ENCODE results near the gene NINJ2. TPM values are rescaled to one million over a fixed set of nuclear protein-coding genes. Genes with fewer than 3 reads are reported as not detected.

NINJ2 gene
- total RNA-seq, 6 experiments from 2014 or later, result 6.4 to 17.7 (median 12.5) TPM

DNA sequence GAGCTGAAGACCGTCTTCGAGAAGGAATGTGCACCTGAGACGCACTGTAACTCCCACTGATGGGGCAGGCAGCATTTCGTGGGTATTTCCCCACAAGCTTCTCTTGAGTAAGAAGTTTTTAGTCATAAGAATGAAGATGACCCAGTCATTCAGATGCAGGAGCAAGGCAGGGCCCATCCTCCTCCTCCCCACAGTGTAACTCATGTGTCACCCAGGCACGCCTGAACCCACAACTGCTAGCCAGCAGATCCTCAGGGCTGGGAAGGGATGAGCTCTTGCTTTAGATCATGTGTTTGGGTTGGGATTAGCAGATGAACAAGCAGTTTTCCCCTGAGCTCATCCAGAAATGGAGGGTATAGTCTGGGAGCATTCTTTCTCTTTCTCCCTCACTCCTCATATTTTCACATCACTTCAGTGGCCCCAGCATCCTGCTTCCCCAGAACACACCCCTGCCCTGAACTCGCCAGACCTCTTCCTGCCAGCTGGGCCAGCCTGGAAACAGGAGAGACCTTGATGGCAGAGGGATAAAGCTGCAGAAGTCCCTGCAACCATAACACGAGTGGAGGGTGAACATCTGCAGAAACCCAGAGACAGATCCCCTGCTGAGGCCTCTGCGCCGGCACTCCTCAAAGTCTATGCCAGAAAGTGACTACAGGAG lies 130.2 kb downstream of the NINJ2 start:
- H3K27ac ChIP-seq, result no peak overlapping the region
- H3K36me3 ChIP-seq, result no peaks in the 10 kb centered on the region
- WGBS (ENCODE audit: insufficient coverage, low coverage, low lambda C conversion rate, missing lambda C conversion rate), result 81% methylated on average over 3 of the region's 9 CpGs
- no peaks in the 10 kb centered on the region for H3K4me1 ChIP-seq
- no peaks in the 10 kb centered on the region for H3K9me3 ChIP-seq
- no peak for TF ChIP-seq POLR2A (IDR thresholded peaks at IDR 0.05)
- TF ChIP-seq, protein P1, sequence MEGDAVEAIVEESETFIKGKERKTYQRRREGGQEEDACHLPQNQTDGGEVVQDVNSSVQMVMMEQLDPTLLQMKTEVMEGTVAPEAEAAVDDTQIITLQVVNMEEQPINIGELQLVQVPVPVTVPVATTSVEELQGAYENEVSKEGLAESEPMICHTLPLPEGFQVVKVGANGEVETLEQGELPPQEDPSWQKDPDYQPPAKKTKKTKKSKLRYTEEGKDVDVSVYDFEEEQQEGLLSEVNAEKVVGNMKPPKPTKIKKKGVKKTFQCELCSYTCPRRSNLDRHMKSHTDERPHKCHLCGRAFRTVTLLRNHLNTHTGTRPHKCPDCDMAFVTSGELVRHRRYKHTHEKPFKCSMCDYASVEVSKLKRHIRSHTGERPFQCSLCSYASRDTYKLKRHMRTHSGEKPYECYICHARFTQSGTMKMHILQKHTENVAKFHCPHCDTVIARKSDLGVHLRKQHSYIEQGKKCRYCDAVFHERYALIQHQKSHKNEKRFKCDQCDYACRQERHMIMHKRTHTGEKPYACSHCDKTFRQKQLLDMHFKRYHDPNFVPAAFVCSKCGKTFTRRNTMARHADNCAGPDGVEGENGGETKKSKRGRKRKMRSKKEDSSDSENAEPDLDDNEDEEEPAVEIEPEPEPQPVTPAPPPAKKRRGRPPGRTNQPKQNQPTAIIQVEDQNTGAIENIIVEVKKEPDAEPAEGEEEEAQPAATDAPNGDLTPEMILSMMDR (IDR thresholded peaks at IDR 0.05), result no peak
- H3K27me3 ChIP-seq, result no peaks in the 10 kb centered on the region
- no peak overlapping the region for H3K4me3 ChIP-seq
- intact Hi-C loops (cut with DNase I), result no loop called here
- DNase-seq (no peak), ATAC-seq (no peak)

DNA sequence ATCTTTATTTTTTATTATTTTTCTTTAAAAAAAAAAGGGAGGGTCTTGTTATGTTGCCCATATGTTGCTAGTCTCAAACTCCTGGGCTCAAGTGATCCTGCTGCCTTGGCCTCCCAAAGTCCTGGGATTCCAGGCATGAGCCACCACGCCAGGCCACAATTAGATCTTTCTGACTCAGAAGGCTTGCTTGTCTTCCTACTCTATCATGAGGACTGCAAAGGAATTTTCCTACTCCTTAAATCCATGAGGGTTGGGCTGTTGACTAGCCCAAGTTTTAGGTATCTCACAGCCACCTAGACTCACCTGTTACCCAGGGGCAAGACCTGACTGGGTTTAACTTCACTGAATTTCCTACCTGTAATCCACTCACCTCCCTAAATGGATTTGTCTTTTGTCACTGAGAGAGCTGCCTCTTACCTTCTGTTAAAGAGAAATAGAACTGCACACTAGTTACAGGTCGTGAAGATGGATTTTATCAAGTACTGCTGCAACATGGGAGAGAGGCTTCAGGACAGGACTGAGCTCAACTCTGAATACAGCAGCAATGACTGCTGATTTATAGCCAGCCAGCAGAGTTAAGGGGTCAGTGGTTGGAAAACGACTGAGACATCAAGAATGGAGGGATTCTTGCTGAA lies 131.2 kb downstream of the NINJ2 start:
- Histone ChIP-seq H3K4me3 (no peak overlapping the region), H3K27me3 (no peaks in the 10 kb centered on the region), H3K9me3 (no peaks in the 10 kb centered on the region), H3K36me3 (no peaks in the 10 kb centered on the region), H3K4me1 (no peaks in the 10 kb centered on the region), H3K27ac (no peak overlapping the region)
- 68% methylated on average over 3 of the region's 3 CpGs for WGBS (ENCODE audit: insufficient coverage, low coverage, low lambda C conversion rate, missing lambda C conversion rate)
- no peak for ATAC-seq
- intact Hi-C loops (cut with DNase I), result no loop called here
- TF ChIP-seq, protein P1 (IDR thresholded peaks at IDR 0.05), result no peak
- TF ChIP-seq POLR2A (IDR thresholded peaks at IDR 0.05), result no peak
- DNase-seq, result no peak

DNA sequence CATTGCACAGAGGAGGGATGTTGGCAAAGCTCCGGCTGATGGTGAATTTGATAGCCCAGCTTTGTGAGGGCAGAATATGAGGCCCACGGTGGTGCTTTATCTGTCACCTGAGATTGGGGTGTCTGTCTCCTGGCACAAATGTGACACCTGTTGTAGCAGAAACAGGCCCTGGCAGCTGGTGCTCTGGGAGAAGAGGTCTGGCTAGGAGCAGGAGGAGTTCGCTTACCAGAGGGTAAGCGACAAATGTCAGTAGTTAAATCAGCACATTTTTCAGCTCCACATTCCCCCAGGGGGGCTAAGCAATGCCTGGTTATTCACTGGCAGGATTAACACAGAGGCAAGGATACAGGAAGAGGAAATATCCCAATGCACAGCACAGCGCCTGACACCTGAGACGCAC lies 132.4 kb downstream of the NINJ2 start:
- intact Hi-C loops (cut with DNase I), result no loop called here
- Histone ChIP-seq H3K4me3 (no peak overlapping the region), H3K4me1 (no peaks in the 10 kb centered on the region), H3K27me3 (no peaks in the 10 kb centered on the region), H3K36me3 (no peaks in the 10 kb centered on the region), H3K9me3 (no peaks in the 10 kb centered on the region), H3K27ac (no peak overlapping the region)
- ATAC-seq (no peak), DNase-seq (no peak)
- 90% methylated on average over 2 of the region's 6 CpGs for WGBS (ENCODE audit: insufficient coverage, low coverage, low lambda C conversion rate, missing lambda C conversion rate)
- TF ChIP-seq, protein P1 (IDR thresholded peaks at IDR 0.05), result no peak
- TF ChIP-seq POLR2A (IDR thresholded peaks at IDR 0.05), result no peak

DNA sequence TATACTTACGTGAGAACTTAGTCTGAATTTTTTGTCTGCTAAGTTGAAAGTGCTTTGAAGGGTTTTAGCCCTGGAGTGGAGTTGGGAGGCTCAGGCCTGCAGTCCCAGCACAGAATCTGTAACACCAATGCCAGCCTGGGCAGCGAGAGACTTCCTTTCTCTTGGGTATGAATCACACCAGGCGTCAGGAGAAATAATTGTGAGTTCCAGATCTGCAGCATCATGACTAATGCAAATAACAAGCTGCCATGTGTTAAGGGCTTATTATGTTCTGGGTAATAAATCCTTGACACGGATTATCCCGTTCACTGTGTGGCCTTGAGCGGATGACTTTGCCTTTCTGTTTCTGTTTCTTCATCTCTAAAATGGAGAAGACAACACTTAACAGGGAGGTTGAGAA lies 132.9 kb downstream of the NINJ2 start:
- DNase-seq (no peak), ATAC-seq (no peak)
- TF ChIP-seq, protein P1 (IDR thresholded peaks at IDR 0.05), result no peak
- intact Hi-C loops (cut with DNase I), result no loop called here
- no peak overlapping the region for H3K27ac ChIP-seq
- no peak overlapping the region for H3K4me3 ChIP-seq
- H3K4me1 ChIP-seq, result no peaks in the 10 kb centered on the region
- 90% methylated on average over 5 of the region's 6 CpGs for WGBS (ENCODE audit: insufficient coverage, low coverage, low lambda C conversion rate, missing lambda C conversion rate)
- no peaks in the 10 kb centered on the region for H3K36me3 ChIP-seq
- no peaks in the 10 kb centered on the region for H3K27me3 ChIP-seq
- H3K9me3 ChIP-seq, result no peaks in the 10 kb centered on the region

Measured in right lobe of liver (tissue), 6 donors.